Measurements from ENCODE around the gene TCF20.

TCF20 gene

GRCh38 chr22:42256930-42257329 lies 13.5 kb downstream of the TCF20 start:
- no peak for DNase-seq

GRCh38 chr22:42256220-42256619 lies 14.2 kb downstream of the TCF20 start:
- DNase-seq = no peak

DNA sequence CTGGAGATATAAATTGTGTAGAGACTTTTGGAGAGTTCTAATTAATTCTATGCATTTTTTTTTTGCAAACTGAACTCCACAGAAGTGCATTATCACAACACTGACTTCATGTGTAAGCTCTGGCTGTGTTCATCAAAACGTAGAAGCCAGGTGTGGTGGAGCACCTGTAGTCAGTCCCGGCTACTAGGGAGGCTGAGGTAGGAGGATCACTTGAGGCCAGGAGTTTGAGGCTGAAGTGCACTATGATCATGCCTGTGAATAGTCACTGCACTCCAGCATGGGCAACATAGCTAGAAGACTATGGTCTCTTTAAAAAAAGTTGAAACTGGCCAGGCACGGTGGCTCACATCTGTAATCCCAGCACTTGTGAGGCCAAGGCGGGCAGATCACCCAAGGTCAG lies 20.6 kb downstream of the TCF20 start:
- DNase-seq = no peak

GRCh38 chr22:42248995-42249394 lies 21.5 kb downstream of the TCF20 start:
- no peak for DNase-seq

DNA sequence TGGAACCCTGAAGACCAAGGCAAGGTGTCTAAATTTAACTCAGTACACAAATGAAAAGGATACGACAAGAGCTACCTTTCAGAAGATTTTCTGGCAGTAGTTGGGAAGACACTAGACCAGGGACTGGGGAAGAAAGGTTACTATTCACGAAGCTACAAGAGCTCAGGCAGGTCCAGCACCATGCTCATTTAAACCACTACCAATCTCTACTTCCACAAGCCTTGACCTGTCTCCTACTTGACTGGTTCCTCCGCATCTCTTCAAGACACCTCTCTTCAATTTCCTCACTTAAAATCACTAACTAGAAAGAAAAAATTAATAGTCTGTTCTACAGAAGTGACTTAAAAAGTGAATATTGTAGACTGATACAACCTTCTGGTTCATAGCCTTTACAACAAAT lies 22.9 kb downstream of the TCF20 start:
- DNase-seq = no peak

DNA sequence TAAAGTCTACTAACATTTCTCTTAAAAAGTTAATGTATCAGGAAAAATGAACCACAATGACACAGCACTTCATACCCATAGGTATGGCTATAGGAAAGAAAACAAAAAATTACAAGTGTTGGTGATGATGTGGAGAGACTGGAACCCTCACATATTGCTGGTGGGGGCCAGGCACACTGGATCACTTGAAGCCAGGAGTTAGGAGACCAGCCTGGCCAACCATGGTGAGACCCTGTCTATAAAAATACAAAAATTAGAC lies 26.7 kb downstream of the TCF20 start:
- DNase-seq = no peak

GRCh38 chr22:42236848-42237247 lies 33.6 kb downstream of the TCF20 start:
- no peak for DNase-seq

- DNase-seq = no peak
Observed at GRCh38 chr22:42236268-42236667, 34.2 kb downstream of the TCF20 start.

DNA sequence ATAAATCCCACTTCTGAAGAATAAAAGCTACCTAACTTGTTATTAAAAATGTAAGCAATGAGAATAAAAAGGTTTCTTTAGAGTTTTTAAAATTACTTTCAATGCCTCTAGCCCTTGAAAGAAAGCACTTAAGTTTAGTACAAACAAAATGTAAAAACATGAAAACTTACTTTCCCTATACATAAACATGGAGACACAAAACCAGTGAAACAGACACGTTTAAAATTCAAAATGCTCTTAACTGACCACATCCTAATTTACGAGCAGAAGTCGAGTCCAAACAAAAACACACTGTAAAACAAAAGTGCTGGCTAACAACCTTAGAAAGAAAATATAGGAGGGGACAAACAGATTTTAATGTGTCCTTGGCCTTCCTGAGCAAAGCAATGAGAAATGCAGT lies 36.6 kb downstream of the TCF20 start:
- no peak for DNase-seq

GRCh38 chr22:42231929-42232328 lies 38.5 kb downstream of the TCF20 start:
- DNase-seq = no peak

- DNase-seq = no peak
Observed at GRCh38 chr22:42229455-42230149, 40.9 kb downstream of the TCF20 start.

DNA sequence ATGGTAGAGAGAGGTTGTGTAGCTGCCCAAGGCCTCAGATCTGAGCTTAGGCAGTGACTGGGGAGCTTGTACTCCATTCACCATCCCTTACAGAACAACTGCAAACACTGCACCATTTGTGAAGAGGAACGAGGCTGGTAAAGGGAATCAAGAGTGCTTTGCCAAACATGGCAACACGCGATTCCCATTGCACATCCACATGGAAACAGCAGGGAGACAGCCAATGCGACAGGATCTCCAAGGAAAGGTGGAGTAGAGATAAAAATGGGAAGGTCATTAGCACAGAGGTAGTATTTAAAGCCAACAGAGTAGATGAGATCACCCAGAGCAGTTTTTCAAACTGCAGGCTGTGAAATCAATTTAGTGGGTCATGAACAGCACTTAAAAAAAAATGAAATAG lies 42.0 kb downstream of the TCF20 start:
- DNase-seq = no peak

- DNase-seq = no peak
Observed at GRCh38 chr22:42227435-42227834, 43.0 kb downstream of the TCF20 start.

DNA sequence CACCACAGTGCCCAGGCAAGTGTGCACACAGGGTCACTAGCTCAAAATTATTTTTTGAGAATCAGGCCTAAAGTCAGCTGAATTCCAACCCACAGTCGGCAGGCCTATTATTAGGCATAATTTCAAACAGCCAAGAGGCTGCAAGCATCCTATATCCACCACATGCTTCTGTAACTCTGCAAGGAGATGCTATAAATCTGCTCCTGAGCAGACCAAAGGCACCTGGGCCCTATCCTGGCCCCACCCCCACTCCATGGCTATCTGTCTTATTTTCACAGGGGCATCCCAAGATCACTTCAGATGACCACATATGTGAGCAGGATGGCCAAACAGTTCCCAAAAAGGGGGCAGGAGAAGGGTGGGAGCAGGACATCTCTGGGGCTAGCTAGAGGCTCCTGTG lies 44.6 kb downstream of the TCF20 start:
- DNase-seq = no peak

DNA sequence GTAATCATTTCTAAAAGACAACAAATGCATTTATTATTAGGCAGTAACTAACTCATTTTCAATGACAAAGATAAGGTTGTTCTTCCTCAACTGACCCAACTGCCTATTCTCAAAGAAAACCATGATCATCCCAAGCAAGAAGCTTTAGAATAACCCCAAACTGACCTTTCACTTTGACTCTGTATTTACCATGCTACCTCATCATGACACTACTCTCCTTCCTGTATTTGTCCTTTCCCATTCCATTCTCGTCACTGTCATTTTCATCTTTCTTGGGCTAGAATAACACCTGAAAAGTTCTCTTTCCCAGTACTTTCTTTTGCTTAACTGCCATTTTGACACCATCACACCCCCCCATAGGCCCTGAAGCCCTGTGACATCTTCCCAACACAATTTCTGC lies 48.3 kb downstream of the TCF20 start:
- no peak for DNase-seq

Measured in fibroblast of skin of back (primary cell).